ENCODE data around the gene CACNG3. TPM values are rescaled to one million over a fixed set of nuclear protein-coding genes. Genes with fewer than 3 reads are reported as not detected.

CACNG3 gene
- total and polyA plus RNA-seq, 11 donors = not detected

DNA sequence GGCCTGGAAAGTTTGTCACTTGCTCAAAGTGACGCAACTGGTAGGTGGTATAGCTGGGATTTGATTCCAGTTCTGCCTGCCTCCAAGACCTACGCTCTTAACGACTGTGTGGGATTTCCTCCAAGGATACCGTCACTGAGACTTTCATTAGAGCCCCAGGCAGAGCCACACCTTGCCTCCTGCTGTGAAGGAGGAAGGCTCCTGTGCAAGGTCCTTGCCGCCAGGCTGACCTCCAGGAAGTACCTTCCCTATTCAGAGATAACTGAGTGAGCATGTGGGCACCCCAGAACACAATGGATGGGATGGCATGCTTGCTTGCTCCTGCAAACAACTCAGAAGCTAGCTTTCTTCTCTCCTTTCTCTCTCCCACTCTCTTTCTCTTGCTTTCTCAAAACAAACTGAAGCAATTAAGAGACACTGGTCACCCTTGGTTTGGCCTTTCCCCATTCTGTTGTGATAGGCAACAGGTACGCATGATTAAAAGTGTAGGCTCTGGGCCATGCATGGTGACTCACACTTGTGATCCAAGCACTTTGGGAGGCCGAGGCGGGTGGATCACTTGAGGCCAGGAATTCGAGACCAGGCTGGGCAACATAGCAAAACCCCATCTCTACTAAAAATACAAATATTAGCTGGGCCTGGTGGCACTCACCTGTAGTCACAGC, 30.7 kb downstream of the CACNG3 start:
- H3K4me3 ChIP-seq = no peak overlapping the region
- H3K4me1 ChIP-seq = no peaks in the 10 kb centered on the region
- 73 to 79% (median 77%) methylated on average over 9 of the region's 9 CpGs for WGBS, 4 donors
- H3K9me3 ChIP-seq = peaks cover 0 to 4% (median 0%) of the 10 kb centered on the region in 12 donors
- DNase-seq = no peak
- H3K27me3 ChIP-seq = peaks cover 0 to 15% (median 3%) of the 10 kb centered on the region in 9 donors
- no peak for ATAC-seq
- TF ChIP-seq, protein P1, sequence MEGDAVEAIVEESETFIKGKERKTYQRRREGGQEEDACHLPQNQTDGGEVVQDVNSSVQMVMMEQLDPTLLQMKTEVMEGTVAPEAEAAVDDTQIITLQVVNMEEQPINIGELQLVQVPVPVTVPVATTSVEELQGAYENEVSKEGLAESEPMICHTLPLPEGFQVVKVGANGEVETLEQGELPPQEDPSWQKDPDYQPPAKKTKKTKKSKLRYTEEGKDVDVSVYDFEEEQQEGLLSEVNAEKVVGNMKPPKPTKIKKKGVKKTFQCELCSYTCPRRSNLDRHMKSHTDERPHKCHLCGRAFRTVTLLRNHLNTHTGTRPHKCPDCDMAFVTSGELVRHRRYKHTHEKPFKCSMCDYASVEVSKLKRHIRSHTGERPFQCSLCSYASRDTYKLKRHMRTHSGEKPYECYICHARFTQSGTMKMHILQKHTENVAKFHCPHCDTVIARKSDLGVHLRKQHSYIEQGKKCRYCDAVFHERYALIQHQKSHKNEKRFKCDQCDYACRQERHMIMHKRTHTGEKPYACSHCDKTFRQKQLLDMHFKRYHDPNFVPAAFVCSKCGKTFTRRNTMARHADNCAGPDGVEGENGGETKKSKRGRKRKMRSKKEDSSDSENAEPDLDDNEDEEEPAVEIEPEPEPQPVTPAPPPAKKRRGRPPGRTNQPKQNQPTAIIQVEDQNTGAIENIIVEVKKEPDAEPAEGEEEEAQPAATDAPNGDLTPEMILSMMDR (IDR thresholded peaks at IDR 0.05) = no peak
- TF ChIP-seq POLR2A (IDR thresholded peaks at IDR 0.05) = no peak
- H3K27ac ChIP-seq = no peak overlapping the region
- intact Hi-C loops (cut with DNase I) = no loop called here
- no peaks in the 10 kb centered on the region for H3K36me3 ChIP-seq

DNA sequence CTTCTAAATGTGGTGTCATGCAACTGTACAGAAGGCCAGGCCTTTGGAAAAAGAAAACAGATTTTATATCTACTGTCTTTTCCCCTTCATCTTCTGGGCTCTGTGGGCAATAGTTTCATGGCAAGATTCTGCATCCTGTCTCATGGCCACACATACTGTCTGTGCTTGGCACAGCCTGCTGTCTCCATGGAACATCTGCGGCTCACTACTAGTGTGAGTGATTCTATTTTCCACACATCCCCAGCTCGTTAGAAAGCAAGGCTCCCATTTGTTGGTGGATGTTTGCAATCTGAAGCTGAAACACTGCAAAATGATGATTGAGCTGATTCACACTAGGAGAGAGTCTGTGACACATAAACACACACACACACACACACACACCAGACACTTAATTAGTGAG, 32.4 kb downstream of the CACNG3 start:
- peaks cover 0 to 18% (median 6%) of the 10 kb centered on the region in 9 donors for H3K27me3 ChIP-seq
- no peaks in the 10 kb centered on the region for H3K36me3 ChIP-seq
- no peak overlapping the region for H3K27ac ChIP-seq
- no peak for TF ChIP-seq POLR2A (IDR thresholded peaks at IDR 0.05)
- TF ChIP-seq, protein P1 (IDR thresholded peaks at IDR 0.05) = no peak
- H3K9me3 ChIP-seq = peaks cover 0 to 4% (median 0%) of the 10 kb centered on the region in 12 donors
- no peak overlapping the region for H3K4me3 ChIP-seq
- intact Hi-C loops (cut with DNase I) = no loop called here
- ATAC-seq (no peak), DNase-seq (no peak)
- H3K4me1 ChIP-seq = no peaks in the 10 kb centered on the region
- 53 to 69% (median 64%) methylated on average over 2 of the region's 2 CpGs for WGBS, 4 donors

DNA sequence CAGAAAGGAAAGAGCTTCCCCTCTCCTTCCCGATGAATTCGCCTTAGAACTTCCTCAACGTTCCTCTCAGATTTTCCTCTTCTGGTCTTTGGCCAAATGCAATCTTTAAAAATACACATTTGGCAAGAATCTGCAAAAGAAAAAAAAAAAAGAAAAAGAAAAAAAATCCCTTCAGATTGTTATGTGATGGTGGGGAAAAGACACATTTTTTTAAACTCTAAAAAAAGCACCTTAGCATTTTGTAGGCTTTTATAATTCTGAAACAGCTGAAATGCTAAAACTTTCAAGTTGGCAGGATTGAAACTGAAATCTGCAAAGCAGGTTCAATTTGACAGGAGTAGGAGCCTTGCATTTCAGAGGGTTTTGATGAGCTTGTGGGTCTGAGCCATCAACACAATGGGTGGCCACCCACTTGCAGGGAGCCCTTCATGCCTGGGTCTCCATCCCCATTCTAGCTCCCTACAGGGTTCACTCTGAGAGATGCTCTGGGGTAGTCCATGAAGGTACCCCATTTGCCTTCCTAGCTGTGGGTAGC, 33.1 kb downstream of the CACNG3 start:
- intact Hi-C loops (cut with DNase I) = no loop called here
- no peak for ATAC-seq
- no peak for DNase-seq
- Histone ChIP-seq H3K27ac (no peak overlapping the region), H3K4me3 (no peak overlapping the region), H3K36me3 (no peaks in the 10 kb centered on the region), H3K27me3 (peaks cover 0 to 15% (median 9%) of the 10 kb centered on the region in 9 donors), H3K4me1 (no peaks in the 10 kb centered on the region), H3K9me3 (peaks cover 0 to under 1% (median 0%) of the 10 kb centered on the region in 12 donors)
- TF ChIP-seq, protein P1 (IDR thresholded peaks at IDR 0.05) = no peak
- 36 to 51% (median 43%) methylated on average over 3 of the region's 3 CpGs for WGBS, 4 donors

DNA sequence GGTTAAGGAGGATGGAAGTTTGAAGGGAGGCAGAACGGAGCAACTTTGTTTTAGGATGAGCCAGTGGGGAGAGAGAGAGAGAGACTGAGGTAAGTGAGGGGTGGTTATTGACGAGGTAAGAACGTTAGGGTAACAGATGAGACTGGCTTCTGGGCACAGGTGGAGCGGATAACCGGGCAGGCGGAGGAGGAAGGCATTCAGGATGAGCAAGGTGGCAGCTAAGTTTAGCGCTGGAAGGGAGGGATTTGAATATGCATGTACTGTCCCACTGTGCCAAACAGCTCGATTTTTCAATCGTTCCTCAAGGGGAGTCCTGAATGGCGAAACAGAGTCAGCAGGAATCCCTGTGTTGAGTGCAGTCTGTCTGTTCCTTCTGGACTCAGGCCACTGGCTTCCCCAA, 35.8 kb downstream of the CACNG3 start:
- ATAC-seq (no peak), DNase-seq (no peak)
- no peak overlapping the region for H3K4me3 ChIP-seq
- WGBS, 4 donors = 44 to 53% (median 45%) methylated on average over 10 of the region's 10 CpGs
- H3K36me3 ChIP-seq = no peaks in the 10 kb centered on the region
- no peak overlapping the region for H3K27ac ChIP-seq
- intact Hi-C loops (cut with DNase I) = no loop called here
- no peaks in the 10 kb centered on the region for H3K9me3 ChIP-seq
- TF ChIP-seq, protein P1 (IDR thresholded peaks at IDR 0.05) = no peak
- TF ChIP-seq POLR2A (IDR thresholded peaks at IDR 0.05) = no peak
- no peaks in the 10 kb centered on the region for H3K4me1 ChIP-seq
- peaks cover 0 to 23% (median 7%) of the 10 kb centered on the region in 9 donors for H3K27me3 ChIP-seq

All from heart left ventricle (tissue), 16 donors.